CD4-positive, alpha-beta memory T cell (primary cell): ENCODE results near the gene PAQR6. TPM values are rescaled to one million over a fixed set of nuclear protein-coding genes. Genes with fewer than 3 reads are reported as not detected.

ENCODE experiments used
- CTCF ChIA-PET: fragments of 350-600 bp; sonication (Branson Sonifier 250); formaldehyde crosslinking; loops from one replicate; lab custom pipeline; 2021; ENCODE audit warnings: inconsistent platforms; ENCODE audit not compliant: partially characterized antibody; lab: Charles Lee
- POLR2A ChIA-PET: fragments of 350-600 bp; sonication (Branson Sonifier 250); formaldehyde crosslinking; loops from one replicate; lab custom pipeline; 2021; ENCODE audit not compliant: partially characterized antibody; lab: Charles Lee
- DNase-seq, 5 donors: peaks; one replicate each; pipeline versions ENCODE4 v3.0.0 to v3.0.0-alpha.2; 2020 to 2022; ENCODE audit warnings: mixed read lengths in 1 of 5
- H3K27ac ChIP-seq: one replicate; pipeline ENCODE4 v1.7.0; 2013; ENCODE audit warnings: low read depth, low read length
- H3K27me3 ChIP-seq: 2 replicates; pipeline ENCODE4 v1.7.0; 2013; ENCODE audit warnings: mild to moderate bottlenecking, low read length, moderate library complexity; ENCODE audit not compliant: insufficient read depth
- H3K36me3 ChIP-seq: 2 replicates; pipeline ENCODE4 v1.7.0; 2013; ENCODE audit warnings: mild to moderate bottlenecking, low read length, moderate library complexity; ENCODE audit not compliant: insufficient read depth
- H3K4me1 ChIP-seq: 2 replicates; pipeline ENCODE4 v1.7.0; 2013; ENCODE audit warnings: mild to moderate bottlenecking, low read length, moderate library complexity; ENCODE audit not compliant: insufficient read depth
- H3K4me3 ChIP-seq, 2 donors: one replicate each; pipeline ENCODE4 v1.7.0; 2013; ENCODE audit warnings: low read length in 2 of 2, mild to moderate bottlenecking in 1 of 2
- H3K9me3 ChIP-seq, 2 donors: one replicate each; pipeline ENCODE4 v1.7.0; 2013; ENCODE audit warnings: low read length in 2 of 2, control low read depth in 1 of 2; ENCODE audit not compliant: control insufficient read depth in 1 of 2
- H3K27ac Mint-ChIP-seq, 7 donors: one replicate each; pipeline ENCODE4 v1.8.0; 2020 to 2021; ENCODE audit warnings: mixed read lengths in 7 of 7, mild to moderate bottlenecking in 6 of 7, inconsistent platforms in 3 of 7, moderate library complexity in 3 of 7
- H3K27me3 Mint-ChIP-seq, 2 donors: one replicate each; pipeline ENCODE4 v1.8.0; 2020 to 2021; ENCODE audit warnings: mixed read lengths in 2 of 2
- H3K36me3 Mint-ChIP-seq, 2 donors: one replicate each; pipeline ENCODE4 v1.8.0; 2020 to 2021; ENCODE audit warnings: mixed read lengths in 2 of 2, inconsistent platforms in 1 of 2, mild to moderate bottlenecking in 1 of 2
- H3K4me1 Mint-ChIP-seq, 4 donors: one replicate each; pipeline ENCODE4 v1.8.0; 2020 to 2021; ENCODE audit warnings: mixed read lengths in 4 of 4, mild to moderate bottlenecking in 1 of 4
- H3K4me3 Mint-ChIP-seq, 8 donors: one replicate each; pipeline ENCODE4 v1.8.0; 2020 to 2021; ENCODE audit warnings: mixed read lengths in 8 of 8, mild to moderate bottlenecking in 7 of 8, moderate library complexity in 6 of 8, inconsistent platforms in 3 of 8
- H3K9me3 Mint-ChIP-seq, 8 donors: one replicate each; pipeline ENCODE4 v1.8.0; 2020 to 2021; ENCODE audit warnings: mixed read lengths in 8 of 8, mild to moderate bottlenecking in 5 of 8, inconsistent platforms in 3 of 8, moderate library complexity in 1 of 8
- intact Hi-C: fragments of 100-400 bp; cut with micrococcal nuclease; formaldehyde crosslinking; loops from one replicate; pipeline ENCODE4 v1.15.1; 2023
- polyA plus RNA-seq, 2 donors: library from polyadenylated mRNA; unstranded; fragments of 300-500 nt; fragmentation: Illumina TruSeq; gene quantifications; one replicate each; pipeline ENCODE4 v1.2.3, GENCODE V29; 2021
- total RNA-seq, 2 experiments: library from RNA; stranded (reverse); gene quantifications; one replicate each; pipeline ENCODE4 v1.2.3, GENCODE V29; 2021

Gene PAQR6
- total and polyA plus RNA-seq, 4 experiments from 2014 or later = 0.11 to 1.9 (median 0.94) TPM

DNA sequence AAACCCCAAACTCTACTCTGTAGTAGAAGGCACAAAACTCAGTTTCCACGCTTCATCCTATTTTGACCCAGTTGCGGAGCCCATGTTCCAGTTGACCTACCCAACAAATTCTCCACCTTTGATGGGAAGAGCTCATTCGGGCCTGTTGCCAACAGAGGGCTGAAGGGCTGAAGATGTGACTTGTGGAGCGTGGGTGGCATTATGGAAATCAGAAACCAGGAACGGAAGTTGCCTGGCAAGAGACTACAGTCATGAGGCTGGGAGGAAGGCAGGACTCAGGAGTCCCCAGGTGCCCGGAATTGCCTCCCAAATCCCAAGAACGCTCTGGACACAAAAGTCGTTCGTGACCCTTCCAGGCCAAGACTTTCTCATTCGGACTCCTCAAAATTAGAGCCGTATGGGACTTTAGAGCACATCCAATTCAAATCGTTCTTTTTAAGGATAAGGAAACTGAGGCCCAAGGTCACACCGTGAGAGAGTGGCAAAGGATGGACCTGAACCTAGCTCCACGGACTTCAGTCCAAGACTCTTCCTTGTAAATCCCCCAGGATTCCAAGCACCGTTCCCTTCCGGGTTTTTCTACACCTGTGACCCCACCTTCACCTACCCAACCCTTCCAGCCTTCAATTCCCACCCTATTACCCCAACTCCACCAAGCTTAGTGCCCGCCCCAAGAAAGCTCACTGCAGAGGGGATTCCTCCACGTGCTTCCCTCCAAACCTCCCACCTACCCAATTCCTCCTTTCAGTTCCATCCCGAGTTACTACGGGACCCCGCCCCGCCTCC lies 34.0 kb upstream of the PAQR6 start:
- Mint-ChIP-seq H3K27ac (peak overlapping the region; percentile 90 to 99 (median 96)), H3K27me3 (no peaks in the 10 kb centered on the region), H3K36me3 (peaks cover 16 to 40% of the 10 kb centered on the region in 2 donors), H3K9me3 (peaks cover 0 to 1% (median 0%) of the 10 kb centered on the region in 8 donors), H3K4me3 (peak overlapping the region; percentile 90 to 99 (median 96)), H3K4me1 (peaks cover 26 to 51% (median 36%) of the 10 kb centered on the region in 4 donors)
- intact Hi-C loops = loop anchor here (1.0 to 2.0 kb wide), 5 partner anchors 56 to 485 kb away; partner anchors contain the start of genes CCT3, LAMTOR2, PMF1 and PRCC
- peak overlapping the region; percentile 80 for H3K27ac ChIP-seq
- H3K4me1 ChIP-seq = peaks cover 38% of the 10 kb centered on the region
- H3K9me3 ChIP-seq = no peaks in the 10 kb centered on the region
- H3K27me3 ChIP-seq = no peaks in the 10 kb centered on the region
- ChIA-PET POLR2A (interaction anchor here (0.6 to 4.1 kb wide), 30 partner anchors 10 to 1020 kb away, joined by 3 to 50 read pairs (median 4); partner anchors contain the start of genes CCT3, GLMP, HDGF and LAMTOR2), CTCF (interaction anchor here (1.0 to 1.7 kb wide), 5 partner anchors 8 to 74 kb away, joined by 3 to 5 read pairs (median 4); partner anchors contain the start of gene PMF1)
- H3K36me3 ChIP-seq = peaks cover 24% of the 10 kb centered on the region
- peak in 1 of 5 donors; percentile 3 for DNase-seq
- H3K4me3 ChIP-seq = peak overlapping the region; percentile 83 to 93

DNA sequence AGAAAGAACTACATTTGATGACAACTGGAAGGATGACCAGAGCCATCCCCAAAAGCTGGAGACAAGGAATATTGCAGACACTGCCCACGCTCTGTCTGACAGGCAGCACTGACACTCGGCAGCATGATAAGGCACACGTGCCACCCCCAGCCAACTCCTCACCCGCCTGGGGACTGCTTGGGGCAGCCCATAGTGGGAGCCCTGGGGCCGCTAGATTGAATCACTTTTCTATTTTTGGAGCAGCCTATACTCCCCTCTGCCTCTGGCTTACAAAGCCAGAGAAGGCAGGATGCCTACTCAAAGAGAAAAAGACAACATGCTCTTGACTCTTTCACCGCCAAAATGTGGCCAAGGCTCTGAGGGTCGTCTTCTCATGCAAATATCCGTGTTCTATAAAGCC lies 33.4 kb upstream of the PAQR6 start:
- peak overlapping the region; percentile 90 to 99 (median 96) for H3K4me3 Mint-ChIP-seq
- peaks cover 0 to 1% (median 0%) of the 10 kb centered on the region in 8 donors for H3K9me3 Mint-ChIP-seq
- peaks cover 26% of the 10 kb centered on the region for H3K36me3 ChIP-seq
- peaks cover 26 to 51% (median 35%) of the 10 kb centered on the region in 4 donors for H3K4me1 Mint-ChIP-seq
- POLR2A ChIA-PET = interaction anchor here (0.6 to 4.1 kb wide), 10 partner anchors 9 to 425 kb away, joined by 3 to 50 read pairs (median 14); partner anchors contain the start of genes CCT3, GLMP, PMF1 and TSACC
- no peaks in the 10 kb centered on the region for H3K27me3 Mint-ChIP-seq
- peaks cover 38% of the 10 kb centered on the region for H3K4me1 ChIP-seq
- peak overlapping the region; percentile 90 to 99 (median 96) for H3K27ac Mint-ChIP-seq
- peaks cover 22 to 44% of the 10 kb centered on the region in 2 donors for H3K36me3 Mint-ChIP-seq
- intact Hi-C loops = no loop called here
- H3K9me3 ChIP-seq = no peaks in the 10 kb centered on the region
- CTCF ChIA-PET = interaction anchor here (1.0 to 1.7 kb wide), 3 partner anchors 21 to 68 kb away, joined by 3 to 4 read pairs (median 4); partner anchors contain the start of gene PMF1
- peak overlapping the region; percentile 80 for H3K27ac ChIP-seq
- no peaks in the 10 kb centered on the region for H3K27me3 ChIP-seq
- peak overlapping the region; percentile 83 to 93 for H3K4me3 ChIP-seq
- peak in 4 of 5 donors; percentile 6 to 63 (median 20) for DNase-seq

DNA sequence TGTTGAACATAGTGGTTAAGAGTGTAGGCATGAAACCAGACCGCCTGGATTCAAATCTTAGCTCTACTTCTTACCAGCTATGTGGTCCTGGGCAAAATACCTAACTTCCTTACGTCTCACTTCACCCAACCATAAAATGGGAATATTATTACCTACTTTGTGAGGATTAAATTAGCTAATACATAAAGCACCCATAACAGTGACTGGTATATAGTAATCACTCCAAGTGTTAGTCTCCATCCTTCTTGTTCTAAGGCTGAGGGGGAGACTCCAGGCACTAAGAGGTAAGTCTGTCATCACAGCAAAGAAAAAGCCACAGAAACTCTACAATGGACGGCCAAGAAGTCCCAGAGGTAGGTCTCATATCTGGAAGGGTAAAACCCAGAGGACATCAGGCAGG lies 32.0 kb upstream of the PAQR6 start:
- Mint-ChIP-seq H3K36me3 (peaks cover 23 to 54% of the 10 kb centered on the region in 2 donors), H3K4me1 (peaks cover 26 to 43% (median 34%) of the 10 kb centered on the region in 4 donors), H3K27ac (peak overlapping the region in 5 of 7 donors; percentile 22 to 96 (median 49)), H3K4me3 (peak overlapping the region in 7 of 8 donors; percentile 7 to 76 (median 42)), H3K27me3 (no peaks in the 10 kb centered on the region), H3K9me3 (peaks cover 0 to under 1% (median 0%) of the 10 kb centered on the region in 8 donors)
- Histone ChIP-seq H3K36me3 (peaks cover 36% of the 10 kb centered on the region), H3K9me3 (no peaks in the 10 kb centered on the region), H3K27me3 (no peaks in the 10 kb centered on the region), H3K4me1 (peaks cover 38% of the 10 kb centered on the region), H3K27ac (no peak overlapping the region), H3K4me3 (no peak overlapping the region)
- ChIA-PET CTCF (interaction anchor here (0.9 kb wide), 1 partner anchor 40 kb away, joined by 3 read pairs; no protein-coding TSS in a partner anchor), POLR2A (interaction anchor here (0.8 to 1.3 kb wide), 2 partner anchors 8 to 67 kb away, joined by 3 read pairs; partner anchors contain the start of gene PMF1)
- DNase-seq = no peak
- intact Hi-C loops = no loop called here

DNA sequence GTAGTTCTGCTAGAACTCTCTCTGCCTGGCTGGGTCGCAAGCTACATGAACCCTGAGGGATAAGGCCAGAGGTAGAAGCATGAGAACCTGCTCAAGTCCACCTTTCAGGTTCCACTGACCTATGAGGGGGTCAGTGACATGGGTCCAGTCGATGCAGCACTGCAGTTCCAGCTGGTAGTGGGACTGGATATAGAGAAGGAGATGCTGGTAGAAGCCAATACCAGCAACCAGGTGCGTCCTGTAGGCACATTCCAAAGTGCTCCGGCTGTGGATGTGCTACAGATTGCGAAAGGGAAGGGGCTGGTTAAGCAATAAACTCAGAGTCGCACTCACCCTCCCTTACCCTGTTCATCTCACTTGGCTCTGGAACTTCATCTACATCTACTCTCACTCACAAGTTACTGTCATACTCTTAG lies 29.1 kb upstream of the PAQR6 start:
- H3K4me3 Mint-ChIP-seq = no peak overlapping the region
- no peak overlapping the region for H3K4me3 ChIP-seq
- POLR2A ChIA-PET = no interaction called here
- no peaks in the 10 kb centered on the region for H3K27me3 Mint-ChIP-seq
- CTCF ChIA-PET = no interaction called here
- H3K9me3 Mint-ChIP-seq = no peaks in the 10 kb centered on the region
- no peaks in the 10 kb centered on the region for H3K27me3 ChIP-seq
- H3K27ac ChIP-seq = no peak overlapping the region
- peaks cover 25% of the 10 kb centered on the region for H3K4me1 ChIP-seq
- H3K9me3 ChIP-seq = no peaks in the 10 kb centered on the region
- H3K4me1 Mint-ChIP-seq = peaks cover 12 to 23% (median 17%) of the 10 kb centered on the region in 4 donors
- peaks cover 45 to 71% of the 10 kb centered on the region in 2 donors for H3K36me3 Mint-ChIP-seq
- peaks cover 62% of the 10 kb centered on the region for H3K36me3 ChIP-seq
- no peak overlapping the region for H3K27ac Mint-ChIP-seq
- no peak for DNase-seq
- intact Hi-C loops = no loop called here

DNA sequence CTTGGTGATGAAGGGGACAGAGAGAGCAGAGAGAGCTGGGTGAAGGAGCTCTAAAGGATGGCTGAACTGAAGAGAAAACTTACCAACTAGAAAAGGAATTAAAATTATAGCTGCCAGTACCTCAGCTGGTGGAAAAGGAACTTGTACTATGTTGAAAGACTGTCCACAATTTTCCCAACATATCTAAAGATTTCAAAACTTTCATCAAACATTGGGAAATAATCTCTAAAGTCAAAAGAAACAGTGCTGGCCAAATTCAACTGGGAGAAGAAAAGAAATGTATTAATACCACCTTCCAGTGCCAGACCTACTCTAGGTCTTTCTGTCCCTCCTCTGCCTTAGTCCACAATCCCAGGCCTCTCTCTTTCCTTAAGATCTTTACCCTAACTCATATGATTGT lies 28.7 kb upstream of the PAQR6 start:
- H3K9me3 ChIP-seq = no peaks in the 10 kb centered on the region
- no peak overlapping the region for H3K4me3 ChIP-seq
- H3K4me1 ChIP-seq = peaks cover 20% of the 10 kb centered on the region
- ChIA-PET POLR2A (no interaction called here), CTCF (no interaction called here)
- peaks cover 65% of the 10 kb centered on the region for H3K36me3 ChIP-seq
- H3K9me3 Mint-ChIP-seq = no peaks in the 10 kb centered on the region
- H3K27ac Mint-ChIP-seq = no peak overlapping the region
- H3K27me3 ChIP-seq = no peaks in the 10 kb centered on the region
- H3K27me3 Mint-ChIP-seq = no peaks in the 10 kb centered on the region
- intact Hi-C loops = no loop called here
- H3K27ac ChIP-seq = no peak overlapping the region
- peaks cover 11 to 19% (median 14%) of the 10 kb centered on the region in 4 donors for H3K4me1 Mint-ChIP-seq
- H3K36me3 Mint-ChIP-seq = peaks cover 48 to 75% of the 10 kb centered on the region in 2 donors
- no peak for DNase-seq
- H3K4me3 Mint-ChIP-seq = no peak overlapping the region

DNA sequence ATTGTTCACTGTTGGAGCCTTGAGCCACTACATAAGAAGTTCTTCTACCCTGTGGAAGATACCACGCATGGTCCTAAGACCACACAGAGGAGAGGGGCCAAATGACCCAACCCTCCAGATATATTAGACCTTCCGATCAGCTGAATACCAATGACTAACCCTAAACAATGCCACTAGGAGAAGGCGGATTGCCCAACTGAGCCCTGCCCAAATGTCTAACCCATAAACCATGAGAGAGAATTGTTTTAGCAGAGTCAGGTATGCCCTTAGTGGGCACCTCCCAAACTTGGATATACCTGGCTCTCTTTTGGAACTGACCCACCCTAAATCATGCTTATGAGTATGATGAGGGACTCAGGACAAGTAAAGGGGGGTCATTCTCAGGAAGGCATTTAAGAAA lies 22.5 kb upstream of the PAQR6 start:
- no peaks in the 10 kb centered on the region for H3K27me3 Mint-ChIP-seq
- H3K27ac Mint-ChIP-seq = peak overlapping the region in 1 of 7 donors; percentile 78
- peaks cover 0 to 2% (median 0%) of the 10 kb centered on the region in 4 donors for H3K4me1 Mint-ChIP-seq
- no peak for DNase-seq
- Histone ChIP-seq H3K27me3 (no peaks in the 10 kb centered on the region), H3K4me3 (no peak overlapping the region), H3K4me1 (no peaks in the 10 kb centered on the region), H3K27ac (no peak overlapping the region), H3K9me3 (no peaks in the 10 kb centered on the region), H3K36me3 (peaks cover 76% of the 10 kb centered on the region)
- ChIA-PET POLR2A (interaction anchor here (4.5 kb wide), 1 partner anchor 12 kb away, joined by 25 read pairs; the partner anchor contains the start of gene SMG5), CTCF (no interaction called here)
- H3K9me3 Mint-ChIP-seq = peaks cover 0 to 1% (median 0%) of the 10 kb centered on the region in 8 donors
- intact Hi-C loops = no loop called here
- H3K4me3 Mint-ChIP-seq = no peak overlapping the region
- peaks cover 62 to 84% of the 10 kb centered on the region in 2 donors for H3K36me3 Mint-ChIP-seq

DNA sequence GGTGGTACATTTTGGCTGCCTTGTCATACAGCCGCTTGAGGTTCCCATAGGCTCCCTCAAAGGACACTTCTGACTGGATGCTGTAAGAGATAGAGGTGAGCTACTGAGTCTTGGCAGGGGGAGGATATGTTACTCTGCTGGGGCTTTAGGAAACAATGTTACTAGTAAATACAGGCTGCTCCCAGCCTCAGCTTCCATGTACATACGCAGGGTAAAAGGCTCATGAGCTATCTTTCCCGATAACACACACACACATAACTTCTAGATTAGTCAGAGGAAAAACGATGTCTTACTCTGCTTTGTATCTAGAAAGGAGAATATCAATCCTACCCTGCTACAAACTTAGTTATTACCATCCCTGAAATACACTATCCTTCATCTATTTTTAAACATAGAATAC lies 20.5 kb upstream of the PAQR6 start:
- intact Hi-C loops = no loop called here
- Histone ChIP-seq H3K9me3 (no peaks in the 10 kb centered on the region), H3K27ac (no peak overlapping the region), H3K4me3 (no peak overlapping the region), H3K27me3 (no peaks in the 10 kb centered on the region), H3K36me3 (peaks cover 66% of the 10 kb centered on the region), H3K4me1 (no peaks in the 10 kb centered on the region)
- CTCF ChIA-PET = no interaction called here
- Mint-ChIP-seq H3K27ac (peak overlapping the region in 2 of 7 donors; percentile 27 to 30), H3K9me3 (peaks cover 0 to 1% (median 0%) of the 10 kb centered on the region in 8 donors), H3K36me3 (peaks cover 62 to 79% of the 10 kb centered on the region in 2 donors), H3K4me3 (no peak overlapping the region), H3K4me1 (peaks cover 0 to 4% (median 2%) of the 10 kb centered on the region in 4 donors), H3K27me3 (no peaks in the 10 kb centered on the region)
- DNase-seq = no peak
- POLR2A ChIA-PET = no interaction called here
